ENCODE results near the gene ALKBH5.

The ALKBH5 gene

DNA sequence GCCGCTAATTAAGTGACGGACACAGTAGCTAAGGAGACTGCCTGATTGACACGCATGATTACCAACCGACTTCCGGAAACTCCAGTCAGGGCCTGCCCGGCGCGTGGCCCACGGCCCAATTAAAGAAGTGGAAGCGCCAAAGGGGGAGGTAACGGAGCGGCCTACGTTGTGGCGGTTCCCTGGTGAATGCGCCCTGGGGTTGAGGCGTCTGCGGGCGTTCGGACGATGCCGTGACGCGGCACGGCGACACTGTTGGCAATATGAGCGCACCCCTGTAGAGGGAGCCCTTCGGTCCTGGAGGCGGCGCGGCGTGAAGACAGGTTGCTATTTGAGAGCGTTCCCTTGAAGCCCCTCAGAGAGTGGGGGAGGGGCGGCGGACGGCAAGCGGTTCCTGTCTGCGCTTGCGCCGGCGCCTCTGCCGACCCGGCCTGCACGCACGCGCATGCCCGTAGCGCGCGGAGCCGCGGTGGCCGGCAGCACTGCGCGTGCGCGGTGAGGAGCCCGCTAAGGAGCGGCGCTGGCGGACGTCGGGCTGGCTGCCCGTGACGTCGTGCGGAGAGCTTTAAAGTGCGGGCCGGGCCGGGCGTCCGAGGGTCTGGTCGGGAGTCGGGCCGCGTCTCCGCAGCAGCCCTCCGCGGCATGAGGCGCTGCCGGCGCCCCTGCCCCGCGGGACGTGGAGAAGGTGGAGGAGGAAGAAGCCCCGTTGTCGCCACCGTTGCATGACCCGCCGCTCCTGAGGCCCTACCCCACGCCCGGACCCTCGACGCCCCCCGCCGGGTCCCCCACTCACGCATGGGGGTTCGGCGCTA lies at the start of gene ALKBH5:
ALKBH5 (plus strand) TSS at position 495 of the 809 bp plus-strand sequence. CDS start 416 bp downstream, outside the sequence.
- peak; percentile 100 for DNase-seq (ENCODE audit: insufficient read length, low spot score)
- FAIRE-seq, result peak; percentile 98

DNA sequence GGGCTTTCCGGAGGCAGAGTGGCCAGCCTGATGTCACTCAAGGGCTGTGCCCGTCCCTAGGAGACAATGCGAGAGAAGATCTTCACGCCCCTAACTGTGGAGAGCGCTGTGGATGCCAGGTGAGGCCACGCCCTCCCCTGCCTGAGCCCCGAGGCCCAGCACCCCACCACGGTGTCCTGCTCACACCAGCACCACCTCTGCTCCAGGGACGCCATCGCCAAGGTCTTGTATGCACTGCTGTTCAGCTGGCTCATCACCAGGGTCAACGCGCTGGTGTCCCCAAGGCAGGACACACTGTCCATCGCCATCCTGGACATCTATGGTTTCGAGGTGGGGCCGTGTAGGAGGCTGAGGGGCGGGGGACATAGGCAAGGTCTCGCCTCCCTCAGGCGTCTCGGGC lies 47.3 kb upstream of the ALKBH5 start:
- FAIRE-seq, result peak; percentile 67
- no peak for DNase-seq (ENCODE audit: insufficient read length, low spot score)

DNA sequence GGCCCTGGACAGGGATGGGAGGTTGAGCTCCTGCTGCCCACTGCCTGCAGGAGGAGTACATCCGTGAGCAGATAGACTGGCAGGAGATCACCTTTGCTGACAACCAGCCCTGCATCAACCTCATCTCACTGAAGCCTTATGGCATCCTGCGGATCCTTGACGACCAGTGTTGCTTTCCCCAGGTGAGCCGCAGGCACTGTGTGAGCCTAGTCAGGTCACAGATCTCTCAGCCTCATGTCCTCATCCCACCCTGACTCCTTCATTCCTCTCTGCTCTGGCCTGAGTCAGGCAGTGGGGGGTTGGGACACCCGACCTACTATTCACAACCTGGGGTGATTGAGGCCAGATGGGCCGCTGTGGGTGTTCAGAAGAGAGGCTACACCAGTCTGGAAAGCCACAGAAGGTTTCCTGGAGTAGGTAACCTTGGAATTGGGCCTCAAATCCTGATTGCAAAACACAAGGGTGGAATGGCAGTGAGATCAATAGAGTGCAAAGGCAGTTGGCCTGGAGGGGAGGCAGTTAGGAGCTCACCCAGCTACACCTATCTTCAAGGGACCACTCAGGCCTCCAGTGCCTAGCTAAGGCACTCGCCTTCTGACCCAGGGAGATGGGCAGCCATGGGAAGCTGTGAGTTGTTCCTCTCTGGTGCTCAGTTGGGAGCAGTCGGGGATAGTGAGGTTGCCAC lies 45.4 kb upstream of the ALKBH5 start:
- FAIRE-seq (peak; percentile 51), DNase-seq (ENCODE audit: insufficient read length, low spot score) (no peak)

DNA sequence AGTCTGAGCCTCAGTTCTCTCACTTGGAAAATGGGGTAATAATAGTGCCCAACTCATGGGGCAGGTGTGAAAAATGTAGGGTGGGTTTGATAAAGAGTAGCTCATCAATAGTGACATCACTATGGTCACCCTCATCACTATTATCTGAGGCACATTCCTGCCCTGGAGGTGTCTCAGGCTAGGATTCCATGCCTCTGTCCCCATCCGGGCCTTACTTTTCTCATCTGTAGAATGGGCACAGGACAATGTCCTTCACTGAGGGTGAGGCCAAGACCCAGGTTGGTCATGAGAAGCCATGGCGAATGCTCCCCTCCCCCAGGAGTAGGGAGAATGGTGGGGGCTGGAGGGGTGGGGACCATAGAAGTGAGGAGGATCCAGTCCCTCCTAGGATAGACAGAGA lies 44.5 kb upstream of the ALKBH5 start:
- no peak for FAIRE-seq
- DNase-seq (ENCODE audit: insufficient read length, low spot score), result no peak

DNA sequence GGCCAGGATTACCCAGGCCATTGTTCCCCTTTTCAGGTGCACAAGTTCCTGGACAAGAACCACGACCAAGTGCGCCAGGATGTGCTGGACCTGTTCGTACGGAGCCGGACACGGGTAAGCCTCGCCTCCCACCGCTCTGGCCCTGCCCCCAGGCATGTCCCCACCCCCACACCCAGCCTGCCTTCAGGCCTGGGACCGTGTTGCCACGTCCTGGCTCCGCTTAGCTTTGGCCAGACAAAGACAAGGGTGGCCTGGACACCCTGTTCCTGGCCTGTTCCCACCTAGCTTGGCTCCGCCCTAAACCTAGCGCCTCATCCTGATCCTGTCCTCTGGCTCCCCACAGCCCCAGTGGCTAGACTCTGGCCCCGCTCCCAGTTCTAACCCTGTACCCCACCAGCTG lies 44.1 kb upstream of the ALKBH5 start:
- no peak for DNase-seq (ENCODE audit: insufficient read length, low spot score)
- no peak for FAIRE-seq

DNA sequence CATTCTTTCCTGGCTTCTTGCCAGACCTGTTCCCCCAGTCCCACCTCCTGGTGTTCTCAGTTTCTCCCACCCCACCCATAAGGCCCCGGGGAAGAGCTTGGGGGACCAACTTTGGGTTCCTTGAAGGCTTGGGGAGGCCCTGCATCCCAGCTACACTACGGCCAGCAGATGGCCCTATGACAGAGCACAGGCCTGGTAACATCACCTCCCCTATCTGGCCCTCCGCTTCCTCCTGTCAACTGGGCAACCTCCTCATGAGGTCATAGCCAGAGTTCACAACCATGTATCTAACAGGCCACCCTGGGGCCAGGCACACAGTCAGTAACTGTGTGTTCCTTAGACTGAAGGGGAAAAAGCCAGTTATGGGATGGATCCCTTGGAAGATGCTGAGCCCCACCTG lies 43.7 kb upstream of the ALKBH5 start:
- peak; percentile 57 for DNase-seq (ENCODE audit: insufficient read length, low spot score)
- peak; percentile 86 for FAIRE-seq

DNA sequence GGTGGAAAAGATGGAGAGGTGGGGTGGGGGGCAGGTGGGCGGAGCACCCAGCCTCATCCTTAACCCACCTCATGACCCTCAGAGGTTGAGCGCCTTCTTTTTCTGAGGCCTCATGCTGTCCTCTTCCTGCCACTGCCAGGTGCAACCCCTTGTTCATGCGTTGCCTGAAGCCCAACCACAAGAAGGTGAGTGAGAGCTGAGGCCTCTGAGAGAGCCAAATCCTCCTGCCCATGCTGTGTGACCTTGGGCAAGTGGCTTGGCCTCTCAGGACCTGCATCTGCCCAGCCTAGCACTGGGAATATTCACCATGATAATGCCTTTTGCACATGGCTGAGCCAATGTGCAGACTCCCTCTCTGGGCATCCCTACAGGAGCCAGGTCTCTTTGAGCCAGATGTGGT lies 43.0 kb upstream of the ALKBH5 start:
- FAIRE-seq (peak; percentile 60), DNase-seq (ENCODE audit: insufficient read length, low spot score) (no peak)

DNA sequence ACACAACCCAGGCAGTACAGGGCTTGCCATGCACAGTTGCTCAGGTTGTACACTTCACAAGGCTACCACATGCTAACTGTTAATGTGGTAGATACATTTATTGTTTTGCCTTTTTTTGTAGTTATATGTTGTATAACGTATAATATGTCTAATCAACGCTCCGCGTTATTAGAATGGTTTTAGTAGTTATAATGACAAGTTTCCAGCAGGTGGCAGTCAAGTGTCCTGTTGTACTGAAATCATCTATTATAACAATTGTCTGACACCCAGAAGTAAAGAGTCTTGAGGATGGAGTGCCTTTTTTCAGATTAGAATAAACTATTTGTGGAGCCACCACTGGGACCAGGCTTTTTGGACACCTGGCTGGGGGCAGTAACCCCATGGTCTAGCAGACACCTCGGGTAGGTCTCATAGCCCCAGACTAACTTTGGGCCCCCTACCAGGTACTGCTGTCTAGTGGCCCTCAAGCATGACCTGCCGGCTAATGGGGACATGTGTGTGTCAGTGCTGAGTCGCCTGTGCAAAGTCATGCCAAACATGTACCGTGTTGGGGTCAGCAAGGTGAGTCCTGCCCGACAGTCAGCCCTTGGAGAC lies 42.3 kb upstream of the ALKBH5 start:
- peak; percentile 90 for DNase-seq (ENCODE audit: insufficient read length, low spot score)
- peak; percentile 83 for FAIRE-seq

DNA sequence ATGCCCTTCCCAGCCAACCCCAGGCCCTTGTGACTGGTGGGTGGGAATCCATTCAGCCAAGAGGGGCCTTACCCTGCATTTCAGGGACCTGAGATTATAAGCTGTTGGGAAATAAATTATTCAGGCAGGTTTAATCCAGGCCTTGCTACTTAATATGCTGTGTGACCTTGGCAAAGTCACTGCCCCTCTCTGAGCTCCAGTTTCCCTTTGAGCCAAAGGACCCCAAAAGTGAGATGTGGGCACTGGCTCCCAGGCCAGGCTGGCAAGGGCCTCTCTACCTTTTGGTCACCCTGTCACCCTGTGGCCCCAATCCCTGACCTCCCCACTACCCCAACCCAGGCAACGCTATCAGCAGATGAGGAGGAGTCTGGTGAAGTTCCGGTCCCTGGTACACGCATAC lies 41.2 kb upstream of the ALKBH5 start:
- FAIRE-seq, result no peak
- no peak for DNase-seq (ENCODE audit: insufficient read length, low spot score)

DNA sequence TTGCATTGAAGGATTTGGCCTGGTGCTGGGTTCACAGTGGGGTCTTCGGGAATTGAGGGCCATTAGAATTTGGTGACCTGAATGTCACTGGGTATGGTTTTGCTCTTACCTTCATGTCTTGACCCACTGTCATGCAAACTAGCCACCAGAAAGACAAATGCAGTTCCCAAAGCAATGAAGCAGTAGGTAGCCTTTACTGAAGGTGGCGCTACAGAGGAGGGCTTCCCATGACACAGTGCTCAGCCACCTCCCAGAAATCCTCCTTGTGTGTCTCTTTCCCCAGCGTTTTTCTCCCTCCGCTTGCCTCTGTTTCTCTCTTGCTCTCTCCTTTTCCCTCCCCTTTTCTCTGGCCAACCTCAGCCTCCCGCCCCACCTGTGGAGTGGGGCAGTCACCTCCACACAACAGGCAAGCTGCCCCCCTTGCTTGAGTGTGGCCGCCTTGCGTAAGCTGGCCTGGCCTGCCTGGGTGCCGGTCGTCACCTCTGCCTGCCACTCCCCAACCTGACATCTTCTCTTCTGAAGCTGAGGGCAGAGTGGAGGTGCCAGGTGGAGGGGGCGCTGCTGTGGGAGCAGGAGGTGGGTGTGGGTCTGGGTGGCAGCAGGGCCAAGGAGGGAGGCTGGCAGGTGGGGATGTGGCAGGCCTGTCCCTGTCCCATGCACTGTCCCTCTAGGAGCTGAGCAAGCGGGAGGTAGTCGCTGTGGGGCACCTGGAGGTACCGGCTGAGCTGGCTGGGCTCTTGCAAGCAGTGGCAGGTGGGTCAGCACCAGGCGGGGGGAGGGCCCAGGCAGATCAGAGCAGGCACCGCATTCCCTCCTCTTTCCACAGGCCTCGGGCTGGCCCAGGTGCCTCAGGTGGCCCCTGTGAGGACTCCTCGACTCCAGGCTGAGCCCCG lies 40.3 kb upstream of the ALKBH5 start:
- DNase-seq (ENCODE audit: insufficient read length, low spot score) (no peak), FAIRE-seq (peak; percentile 52)

DNA sequence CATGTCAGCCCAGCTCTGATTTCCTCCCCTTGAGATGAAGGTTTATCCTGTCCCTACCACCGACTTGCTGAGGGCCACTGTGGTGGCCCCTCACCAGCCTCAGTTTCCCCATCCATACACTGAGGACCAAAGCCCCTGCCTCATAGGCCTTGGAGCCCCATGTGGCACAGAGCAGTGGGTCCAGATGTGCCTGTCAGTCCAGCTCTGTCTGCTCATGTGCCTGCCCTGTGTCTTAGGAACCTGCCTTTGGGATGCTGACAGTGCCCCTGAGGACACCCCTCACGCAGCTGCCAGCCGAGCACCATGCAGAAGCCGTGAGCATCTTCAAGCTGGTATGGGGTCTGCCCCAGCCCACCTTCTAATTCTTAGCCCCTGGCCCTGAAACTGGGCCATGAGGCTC lies 39.4 kb upstream of the ALKBH5 start:
- DNase-seq (ENCODE audit: insufficient read length, low spot score) (no peak), FAIRE-seq (no peak)

DNA sequence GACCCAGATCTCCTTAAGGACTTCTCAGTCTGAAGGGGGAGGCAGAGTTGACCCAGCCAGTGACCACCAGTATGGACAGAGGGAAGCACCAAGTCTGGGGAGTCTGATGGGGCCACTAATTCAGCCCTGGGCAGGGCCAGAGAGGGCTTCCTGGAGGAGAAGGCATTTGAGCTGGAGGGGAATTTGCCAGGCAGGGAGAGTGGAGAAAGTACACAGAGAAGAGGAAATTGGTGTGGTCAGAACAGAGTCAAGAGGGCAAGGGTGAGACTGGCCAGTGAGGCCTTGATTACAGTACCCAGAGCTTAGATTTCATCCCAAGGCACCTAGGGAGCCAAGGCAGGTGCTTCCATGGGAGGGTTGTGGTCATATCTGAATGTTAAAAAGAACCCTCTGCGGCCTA lies 38.8 kb upstream of the ALKBH5 start:
- peak; percentile 31 for FAIRE-seq
- no peak for DNase-seq (ENCODE audit: insufficient read length, low spot score)

DNA sequence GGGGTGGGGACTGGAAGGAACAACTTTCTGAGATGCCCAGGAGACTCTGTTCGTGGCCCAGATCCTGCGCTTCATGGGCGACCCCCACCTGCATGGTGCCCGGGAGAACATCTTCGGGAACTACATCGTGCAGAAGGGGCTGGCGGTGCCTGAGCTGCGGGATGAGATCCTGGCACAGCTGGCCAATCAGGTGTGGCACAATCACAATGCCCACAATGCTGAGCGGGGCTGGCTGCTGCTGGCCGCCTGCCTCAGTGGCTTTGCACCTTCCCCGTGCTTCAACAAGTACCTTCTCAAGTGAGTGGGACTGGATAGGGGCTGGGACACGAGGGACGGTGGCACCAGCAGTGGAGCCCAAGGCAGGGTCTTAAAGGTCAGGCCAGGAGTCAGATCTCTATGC lies 37.8 kb upstream of the ALKBH5 start:
- FAIRE-seq (no peak), DNase-seq (ENCODE audit: insufficient read length, low spot score) (no peak)

DNA sequence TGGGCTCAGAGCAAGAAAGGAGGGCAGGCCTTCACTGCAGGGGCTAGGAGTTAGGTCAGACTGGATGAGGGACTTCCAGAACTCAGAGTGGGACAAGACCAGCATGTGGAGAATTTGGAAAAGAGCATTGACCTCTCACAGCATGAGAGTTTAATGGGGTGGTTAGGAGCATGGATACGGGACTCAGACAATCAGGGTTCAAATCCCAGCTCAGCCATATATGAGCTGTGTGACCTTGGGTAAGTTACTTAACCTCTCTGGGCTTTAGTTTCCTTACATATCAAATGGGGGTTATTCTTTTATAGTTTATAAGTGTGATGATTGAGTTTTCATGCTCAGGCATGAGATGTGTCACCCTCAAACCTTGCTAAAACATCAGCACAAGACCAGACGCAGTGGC lies 37.4 kb upstream of the ALKBH5 start:
- FAIRE-seq, result no peak
- no peak for DNase-seq (ENCODE audit: insufficient read length, low spot score)

DNA sequence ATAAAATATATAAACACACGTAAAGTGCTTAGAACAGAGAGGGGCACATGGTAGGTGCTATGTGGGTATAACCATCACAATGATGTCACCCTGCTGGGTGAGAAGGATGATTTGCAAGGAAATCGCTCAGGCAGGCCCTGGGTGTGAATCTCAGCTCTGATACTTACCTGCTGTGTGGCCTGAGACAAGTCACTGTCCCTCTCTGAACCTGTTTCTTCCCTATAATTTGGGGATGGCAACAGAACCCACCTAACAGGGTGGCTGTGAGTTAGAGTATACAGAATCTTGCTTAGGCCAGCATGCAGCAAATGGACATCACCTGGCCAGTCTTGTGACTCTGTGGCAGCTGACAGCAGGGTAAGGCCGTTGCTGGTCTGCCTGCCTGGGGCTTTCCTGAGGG lies 36.6 kb upstream of the ALKBH5 start:
- FAIRE-seq, result peak; percentile 57

DNA sequence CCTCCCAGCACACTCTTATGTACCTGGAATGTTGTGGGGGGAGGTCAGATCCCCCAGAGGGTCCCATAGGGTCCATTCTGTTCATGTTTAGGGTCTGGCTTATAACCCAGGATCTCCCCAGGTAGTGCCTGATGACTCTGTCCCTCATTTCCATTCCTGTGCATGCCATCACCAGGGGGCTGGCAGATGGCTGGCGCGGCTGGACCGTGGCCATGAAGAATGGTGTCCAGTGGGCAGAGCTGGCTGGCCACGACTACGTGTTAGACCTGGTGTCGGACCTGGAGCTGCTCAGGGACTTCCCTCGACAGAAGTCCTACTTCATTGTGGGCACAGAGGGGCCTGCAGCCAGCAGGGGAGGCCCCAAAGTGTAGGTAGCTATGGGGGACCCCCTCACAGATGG lies 35.0 kb upstream of the ALKBH5 start:
- DNase-seq (ENCODE audit: insufficient read length, low spot score), result no peak
- FAIRE-seq, result peak; percentile 51

More for the DNA sequence above, 36.6 kb upstream of the ALKBH5 start:
- DNase-seq (ENCODE audit: insufficient read length, low spot score), result no peak

DNA sequence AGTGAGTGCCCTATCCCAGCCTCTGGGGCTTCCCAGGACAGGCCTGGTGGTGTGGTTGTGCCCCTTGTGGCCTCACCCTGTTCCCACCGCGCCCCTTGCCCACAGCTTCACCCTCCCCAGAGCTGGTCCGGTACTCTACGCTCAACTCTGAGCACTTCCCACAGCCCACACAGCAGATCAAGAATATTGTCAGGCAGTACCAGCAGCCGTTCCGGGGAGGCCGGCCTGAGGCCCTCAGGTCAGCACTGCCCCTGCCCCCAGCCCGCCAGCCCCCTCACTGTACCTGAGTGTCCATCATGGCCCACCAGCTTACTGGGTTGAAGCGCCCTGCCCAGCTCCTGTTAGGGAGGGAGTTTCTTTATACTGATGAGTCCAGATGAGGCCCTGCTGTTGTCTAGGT lies 32.3 kb upstream of the ALKBH5 start:
- FAIRE-seq (no peak), DNase-seq (ENCODE audit: insufficient read length, low spot score) (no peak)

DNA sequence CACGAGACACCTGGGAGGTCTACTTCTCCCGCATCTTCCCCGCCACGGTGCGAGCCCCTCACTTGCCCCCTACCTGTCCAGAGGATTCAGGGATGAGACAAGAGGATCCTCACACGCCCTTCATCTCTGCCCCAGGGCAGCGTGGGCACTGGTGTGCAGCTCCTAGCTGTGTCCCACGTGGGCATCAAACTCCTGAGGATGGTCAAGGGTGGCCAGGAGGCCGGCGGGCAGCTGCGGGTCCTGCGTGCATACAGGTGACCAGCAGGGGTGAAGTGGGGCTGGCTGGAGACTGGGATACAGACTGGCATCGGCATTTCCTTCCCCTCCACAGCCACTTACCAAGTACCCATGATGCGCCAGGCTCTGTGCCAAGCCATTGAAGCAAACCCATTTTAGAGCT lies 28.4 kb upstream of the ALKBH5 start:
- DNase-seq (ENCODE audit: insufficient read length, low spot score), result no peak
- peak; percentile 75 for FAIRE-seq

DNA sequence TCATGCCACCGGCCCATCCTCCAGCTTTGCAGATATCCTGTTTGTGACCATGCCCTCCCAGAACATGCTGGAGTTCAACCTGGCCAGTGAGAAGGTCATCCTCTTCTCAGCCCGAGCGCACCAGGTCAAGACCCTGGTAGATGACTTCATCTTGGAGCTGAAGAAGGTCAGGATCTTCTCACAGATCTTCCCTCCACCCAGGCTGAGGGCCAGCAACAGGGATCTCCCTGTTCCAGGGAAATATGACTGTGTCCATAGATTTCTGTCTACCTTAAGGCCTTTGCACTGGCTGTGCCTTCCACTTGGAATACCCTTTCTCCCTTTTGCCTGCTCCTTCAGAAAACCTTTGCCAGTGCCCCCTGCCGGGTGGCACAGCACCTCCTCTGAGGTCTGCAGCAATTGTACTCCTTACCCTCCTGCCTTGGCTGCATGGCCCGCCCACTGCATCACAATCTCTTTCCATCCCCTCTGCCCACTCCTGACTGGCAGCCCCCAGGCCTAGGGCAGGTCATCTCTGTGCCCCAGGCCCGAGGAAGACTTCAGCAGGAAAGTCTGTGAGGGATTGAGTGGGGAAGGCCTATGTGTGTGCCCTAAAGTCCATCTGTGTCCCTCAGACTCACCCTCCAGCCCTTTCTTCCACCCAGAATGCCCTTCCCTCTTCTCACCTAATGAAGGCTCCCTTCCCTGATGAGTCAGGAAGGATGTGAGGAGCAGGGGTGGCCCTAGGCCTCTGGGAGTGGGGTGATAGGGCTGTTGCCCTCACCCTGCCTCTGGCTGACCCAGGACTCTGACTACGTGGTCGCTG lies 27.3 kb upstream of the ALKBH5 start:
- DNase-seq (ENCODE audit: insufficient read length, low spot score), result no peak
- peak; percentile 28 for FAIRE-seq

DNA sequence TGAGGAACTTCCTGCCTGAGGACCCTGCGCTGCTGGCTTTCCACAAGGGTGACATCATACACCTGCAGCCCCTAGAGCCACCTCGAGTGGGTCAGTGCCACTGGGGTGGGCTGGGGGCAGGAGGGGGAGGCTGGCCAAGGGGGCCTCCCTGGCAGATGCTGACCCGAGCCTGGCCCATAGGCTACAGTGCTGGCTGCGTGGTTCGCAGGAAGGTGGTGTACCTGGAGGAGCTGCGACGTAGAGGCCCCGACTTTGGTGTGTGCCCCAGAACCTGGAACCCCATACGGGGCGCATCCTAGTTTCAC lies 26.7 kb upstream of the ALKBH5 start:
- DNase-seq (ENCODE audit: insufficient read length, low spot score) (no peak), FAIRE-seq (no peak)
